ENCODE results near the gene CASR.

CASR gene

DNA sequence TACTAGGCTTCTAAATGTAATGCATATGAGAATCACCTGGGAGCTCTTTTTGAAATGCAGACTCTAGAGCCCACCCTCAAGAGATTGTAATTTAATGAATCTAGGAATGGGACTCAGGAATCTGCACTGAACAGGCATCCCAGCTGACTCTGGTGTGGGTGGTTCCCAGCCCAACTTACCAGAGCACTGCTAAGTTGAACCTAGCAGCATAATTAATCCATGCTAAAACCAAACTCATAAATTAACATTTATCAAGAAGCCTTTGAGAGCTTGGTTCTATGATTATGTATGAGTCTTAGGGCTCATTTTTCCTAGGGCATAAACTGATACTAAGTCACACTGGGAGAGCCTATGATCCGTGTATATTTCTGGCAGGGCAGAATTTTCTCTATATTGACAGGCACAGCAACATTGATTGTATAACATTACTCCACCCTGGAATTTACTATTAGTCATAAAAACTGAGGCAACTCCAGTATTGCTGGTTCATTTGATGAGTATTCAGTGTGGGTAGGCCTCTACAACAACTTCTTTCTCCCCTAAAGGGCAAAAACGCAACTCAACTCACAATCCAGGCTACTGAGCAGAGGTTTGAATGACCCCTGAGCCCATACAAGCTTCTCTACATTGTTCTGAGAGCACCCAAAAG, 130.9 kb downstream of the CASR start:
- peak overlapping the region; percentile 66 for H3K27ac ChIP-seq
- H3K27me3 ChIP-seq, result no peaks in the 10 kb centered on the region
- H3K4me1 ChIP-seq (ENCODE audit: control insufficient read depth in 1 of 2, insufficient read depth in 1 of 2, low read depth in 1 of 2, low read length in 1 of 2), result peaks cover 35 to 40% of the 10 kb centered on the region in 2 experiments
- H3K4me3 ChIP-seq (ENCODE audit: low read depth in 1 of 2, low read length in 1 of 2), result no peak overlapping the region
- TF ChIP-seq CTCF (IDR thresholded peaks at IDR 0.05), result no peak
- H3K36me3 ChIP-seq, result no peaks in the 10 kb centered on the region
- no peaks in the 10 kb centered on the region for H3K9me3 ChIP-seq

DNA sequence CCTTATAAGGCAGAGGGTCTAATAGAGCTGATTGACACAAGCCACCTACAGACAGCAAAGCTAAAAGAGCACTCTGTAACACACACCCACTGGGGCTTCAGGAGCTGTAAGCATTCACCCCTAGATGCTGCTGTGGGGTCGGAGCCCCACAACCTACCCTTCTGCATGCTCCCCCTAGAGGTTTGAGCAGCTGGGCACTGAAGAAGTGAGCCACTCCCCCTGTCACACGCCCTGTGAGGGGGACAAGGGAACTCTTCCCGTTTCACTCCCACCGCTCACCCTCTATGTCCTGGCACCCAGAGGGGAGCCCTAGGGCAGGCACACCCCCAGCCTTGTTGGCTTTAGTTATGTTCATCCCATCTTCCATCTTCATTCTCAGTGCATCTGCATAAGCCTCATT, 132.2 kb downstream of the CASR start:
- TF ChIP-seq CTCF (IDR thresholded peaks at IDR 0.05), result no peak
- peaks cover 26 to 32% of the 10 kb centered on the region in 2 experiments for H3K4me1 ChIP-seq (ENCODE audit: control insufficient read depth in 1 of 2, insufficient read depth in 1 of 2, low read depth in 1 of 2, low read length in 1 of 2)
- no peak overlapping the region for H3K27ac ChIP-seq
- H3K4me3 ChIP-seq (ENCODE audit: low read depth in 1 of 2, low read length in 1 of 2), result no peak overlapping the region
- no peaks in the 10 kb centered on the region for H3K27me3 ChIP-seq
- no peaks in the 10 kb centered on the region for H3K36me3 ChIP-seq
- H3K9me3 ChIP-seq, result no peaks in the 10 kb centered on the region

DNA sequence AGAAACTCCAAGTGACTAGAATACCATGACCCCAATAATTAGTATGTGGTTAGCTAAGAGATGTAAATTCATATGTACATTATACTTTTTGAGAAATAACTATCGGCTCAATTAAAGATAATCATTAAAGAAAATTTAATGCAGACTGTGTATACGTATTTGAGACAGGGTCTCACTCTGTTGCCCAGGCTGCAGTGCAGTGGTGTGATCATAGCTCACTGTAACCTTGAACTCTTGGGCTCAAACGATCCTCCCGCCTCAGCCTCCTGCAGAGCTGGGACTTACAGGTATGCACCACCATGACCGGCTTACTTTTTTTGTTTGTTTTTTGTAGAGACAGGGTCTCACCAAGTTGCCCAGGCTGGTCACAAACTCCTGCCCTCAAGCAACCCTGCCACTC, 132.9 kb downstream of the CASR start:
- Histone ChIP-seq H3K4me3 (ENCODE audit: low read depth in 1 of 2, low read length in 1 of 2) (no peak overlapping the region), H3K27me3 (no peaks in the 10 kb centered on the region), H3K4me1 (ENCODE audit: control insufficient read depth in 1 of 2, insufficient read depth in 1 of 2, low read depth in 1 of 2, low read length in 1 of 2) (peaks cover 21 to 27% of the 10 kb centered on the region in 2 experiments), H3K27ac (no peak overlapping the region), H3K36me3 (no peaks in the 10 kb centered on the region), H3K9me3 (no peaks in the 10 kb centered on the region)
- no peak for TF ChIP-seq CTCF (IDR thresholded peaks at IDR 0.05)

DNA sequence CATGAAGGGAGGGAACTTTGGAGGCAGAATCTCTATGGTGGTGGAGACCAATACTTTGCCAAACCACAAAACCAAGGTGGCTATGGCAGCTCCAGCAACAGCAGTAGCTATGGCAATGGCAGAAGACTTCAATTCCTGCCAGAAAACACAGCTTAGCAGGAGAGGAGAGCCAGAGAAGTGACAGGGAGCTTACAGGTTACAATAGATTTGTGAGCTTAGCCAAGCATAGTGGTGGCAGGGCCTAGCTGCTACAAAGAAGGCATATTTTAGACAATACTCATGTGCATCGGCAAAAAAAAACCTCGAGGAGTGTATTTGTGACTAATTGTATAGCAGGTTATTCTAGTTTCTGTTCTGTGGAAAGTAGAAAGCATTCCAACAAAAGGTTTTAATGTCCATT, 135.2 kb downstream of the CASR start:
- no peak overlapping the region for H3K27ac ChIP-seq
- H3K27me3 ChIP-seq, result no peaks in the 10 kb centered on the region
- no peaks in the 10 kb centered on the region for H3K36me3 ChIP-seq
- no peak for TF ChIP-seq CTCF (IDR thresholded peaks at IDR 0.05)
- no peaks in the 10 kb centered on the region for H3K9me3 ChIP-seq
- peaks cover 23 to 34% of the 10 kb centered on the region in 2 experiments for H3K4me1 ChIP-seq (ENCODE audit: control insufficient read depth in 1 of 2, insufficient read depth in 1 of 2, low read depth in 1 of 2, low read length in 1 of 2)
- H3K4me3 ChIP-seq (ENCODE audit: low read depth in 1 of 2, low read length in 1 of 2), result no peak overlapping the region

DNA sequence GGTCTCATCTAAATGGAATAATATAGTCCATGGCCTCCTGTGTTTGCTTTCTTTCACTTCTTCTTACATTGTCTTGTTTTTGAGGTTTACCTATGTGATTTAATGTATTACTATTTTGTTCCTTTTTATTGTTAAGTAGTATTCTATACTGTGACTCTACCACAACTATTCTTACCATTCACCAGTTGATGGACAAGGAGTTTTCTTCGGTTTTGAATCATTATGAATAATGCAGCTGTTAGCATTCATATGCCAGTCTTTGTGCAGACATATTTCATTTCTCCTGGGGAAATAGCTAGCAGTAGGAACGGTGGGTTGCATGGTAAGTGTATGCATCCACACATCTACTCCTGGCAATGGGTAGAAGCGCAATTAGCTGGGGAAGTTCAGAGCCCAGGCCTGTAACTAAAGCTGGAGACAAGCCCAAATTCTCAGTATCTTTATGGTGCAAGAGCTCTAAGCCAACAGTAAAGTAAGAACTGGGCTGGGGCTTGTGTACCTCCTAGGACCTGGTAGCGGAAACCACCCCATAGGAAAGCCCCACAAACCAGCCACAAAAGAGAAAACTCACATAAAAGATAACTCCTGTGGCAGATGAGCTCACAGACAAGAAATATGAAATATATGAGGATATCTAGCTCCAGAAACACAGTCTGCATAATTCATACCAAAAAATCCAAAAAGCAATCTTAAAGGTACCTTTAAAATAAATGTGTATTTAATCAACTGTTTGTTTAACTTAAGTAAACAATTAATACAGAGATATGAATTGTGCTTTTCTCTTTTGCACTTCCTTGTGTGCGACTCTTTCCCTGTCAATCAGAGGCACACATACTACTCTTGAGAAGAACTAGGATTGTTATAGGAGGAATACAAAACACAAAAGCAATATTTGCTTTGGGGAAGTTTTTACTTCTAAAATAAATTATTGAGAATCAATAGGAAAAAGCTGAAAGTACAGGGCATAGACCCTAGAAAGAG, 138.9 kb downstream of the CASR start:
- no peaks in the 10 kb centered on the region for H3K9me3 ChIP-seq

More for the DNA sequence above, 138.9 kb downstream of the CASR start:
- TF ChIP-seq CTCF (IDR thresholded peaks at IDR 0.05), result no peak
- peak overlapping the region; percentile 71 for H3K27ac ChIP-seq
- no peaks in the 10 kb centered on the region for H3K36me3 ChIP-seq
- no peak overlapping the region for H3K4me3 ChIP-seq (ENCODE audit: low read depth in 1 of 2, low read length in 1 of 2)
- peaks cover 40 to 54% of the 10 kb centered on the region in 2 experiments for H3K4me1 ChIP-seq (ENCODE audit: control insufficient read depth in 1 of 2, insufficient read depth in 1 of 2, low read depth in 1 of 2, low read length in 1 of 2)
- H3K27me3 ChIP-seq, result no peaks in the 10 kb centered on the region
